Measurements from ENCODE around the gene ANKLE2. TPM values are rescaled to one million over a fixed set of nuclear protein-coding genes. Genes with fewer than 3 reads are reported as not detected.

ANKLE2 gene
- total RNA-seq, 4 donors from 2014 or later, result 68.2 to 103 (median 82.9) TPM

GRCh38 chr12:132728502-132728901 is 33.1 kb downstream of the ANKLE2 start:
- H3K9me3 ChIP-seq, result no peaks in the 10 kb centered on the region
- 97% methylated on average over 7 of the region's 7 CpGs for WGBS, 2 donors
- no peak overlapping the region for H3K27ac ChIP-seq
- no peaks in the 10 kb centered on the region for H3K4me1 ChIP-seq
- no peak for DNase-seq (ENCODE audit: low spot score in 2 of 2)
- H3K27me3 ChIP-seq, result no peaks in the 10 kb centered on the region
- TF ChIP-seq EP300 (IDR thresholded peaks at IDR 0.05) (no peak), CTCF (IDR thresholded peaks at IDR 0.05) (no peak), POLR2A (IDR thresholded peaks at IDR 0.05) (no peak)
- peaks cover 5 to 99% (median 42%) of the 10 kb centered on the region in 3 donors for H3K36me3 ChIP-seq
- no peak overlapping the region for H3K4me3 ChIP-seq

GRCh38 chr12:132727091-132727794 is 34.4 kb downstream of the ANKLE2 start:
- Histone ChIP-seq H3K4me3 (no peak overlapping the region), H3K36me3 (peaks cover 5 to 99% (median 32%) of the 10 kb centered on the region in 3 donors), H3K9me3 (no peaks in the 10 kb centered on the region), H3K27me3 (no peaks in the 10 kb centered on the region), H3K4me1 (no peaks in the 10 kb centered on the region), H3K27ac (no peak overlapping the region)
- TF ChIP-seq POLR2A (IDR thresholded peaks at IDR 0.05), result no peak
- no peak for DNase-seq (ENCODE audit: low spot score in 2 of 2)
- WGBS, 2 donors, result 91 to 94% methylated on average over 37 of the region's 37 CpGs

- Histone ChIP-seq H3K27me3 (no peaks in the 10 kb centered on the region), H3K9me3 (no peaks in the 10 kb centered on the region), H3K4me3 (no peak overlapping the region), H3K27ac (no peak overlapping the region), H3K4me1 (no peaks in the 10 kb centered on the region), H3K36me3 (peaks cover 5 to 99% (median 31%) of the 10 kb centered on the region in 3 donors)
- DNase-seq (ENCODE audit: low spot score in 2 of 2), result no peak
- 92 to 95% methylated on average over 12 of the region's 12 CpGs for WGBS, 2 donors
- no peak for TF ChIP-seq CTCF (IDR thresholded peaks at IDR 0.05)
- TF ChIP-seq EP300 (IDR thresholded peaks at IDR 0.05), result no peak
- no peak for TF ChIP-seq POLR2A (IDR thresholded peaks at IDR 0.05)
Observed at GRCh38 chr12:132726386-132726785, 35.2 kb downstream of the ANKLE2 start.

GRCh38 chr12:132724506-132725241 is 37.0 kb downstream of the ANKLE2 start:
- no peaks in the 10 kb centered on the region for H3K9me3 ChIP-seq
- no peak for DNase-seq (ENCODE audit: low spot score in 2 of 2)
- no peak for TF ChIP-seq POLR2A (IDR thresholded peaks at IDR 0.05)
- no peak overlapping the region for H3K4me3 ChIP-seq
- H3K27me3 ChIP-seq, result no peaks in the 10 kb centered on the region
- H3K4me1 ChIP-seq, result no peaks in the 10 kb centered on the region
- no peak overlapping the region for H3K27ac ChIP-seq
- H3K36me3 ChIP-seq, result peaks cover 3 to 99% (median 33%) of the 10 kb centered on the region in 3 donors
- 84 to 90% methylated on average over 23 to 25 of the region's 30 CpGs for WGBS, 2 donors

GRCh38 chr12:132723764-132724140 is 37.9 kb downstream of the ANKLE2 start:
- Histone ChIP-seq H3K36me3 (peaks cover 3 to 100% (median 33%) of the 10 kb centered on the region in 3 donors), H3K4me1 (no peaks in the 10 kb centered on the region), H3K9me3 (no peaks in the 10 kb centered on the region), H3K27me3 (no peaks in the 10 kb centered on the region), H3K4me3 (no peak overlapping the region), H3K27ac (no peak overlapping the region)
- DNase-seq (ENCODE audit: low spot score in 2 of 2), result no peak
- 87 to 91% methylated on average over 2 of the region's 2 CpGs for WGBS, 2 donors
- no peak for TF ChIP-seq POLR2A (IDR thresholded peaks at IDR 0.05)
- no peak for TF ChIP-seq EP300 (IDR thresholded peaks at IDR 0.05)
- TF ChIP-seq CTCF (IDR thresholded peaks at IDR 0.05), result no peak
